ENCODE data around the gene PBRM1.
"Not testable (repeated sequence)": the region's sequence is repeated elsewhere in the genome, so short reads cannot be mapped to it uniquely, and the experiment has no call there.

PBRM1 gene

GRCh38 chr3:52530918-52531826, 154.5 kb downstream of the PBRM1 start:
- DNase-seq (ENCODE audit: extremely low read depth, low read depth): no peak
- no peak for TF ChIP-seq CTCF (IDR thresholded peaks at IDR 0.05; ENCODE audit: low read depth, low read length)

- no peak for TF ChIP-seq CTCF (IDR thresholded peaks at IDR 0.05; ENCODE audit: low read depth, low read length)
- no peak for DNase-seq (ENCODE audit: extremely low read depth, low read depth)
Observed at GRCh38 chr3:52529376-52530333, 156.1 kb downstream of the PBRM1 start.

GRCh38 chr3:52528586-52529375, 156.9 kb downstream of the PBRM1 start:
- TF ChIP-seq CTCF (IDR thresholded peaks at IDR 0.05; ENCODE audit: low read depth, low read length): no peak
- no peak for DNase-seq (ENCODE audit: extremely low read depth, low read depth)

GRCh38 chr3:52527732-52528585, 157.8 kb downstream of the PBRM1 start:
- TF ChIP-seq CTCF (IDR thresholded peaks at IDR 0.05; ENCODE audit: low read depth, low read length): no peak
- DNase-seq (ENCODE audit: extremely low read depth, low read depth): no peak

- no peak for TF ChIP-seq CTCF (IDR thresholded peaks at IDR 0.05; ENCODE audit: low read depth, low read length)
- DNase-seq (ENCODE audit: extremely low read depth, low read depth): no peak
Observed at GRCh38 chr3:52527039-52527731, 158.5 kb downstream of the PBRM1 start.

GRCh38 chr3:52526671-52527038, 159.1 kb downstream of the PBRM1 start:
- not testable (repeated sequence) for DNase-seq (ENCODE audit: extremely low read depth, low read depth)

All from AG09319 (cell line).